Breast epithelium (tissue), 3 donors: ENCODE data around the gene CAB39.

ENCODE experiments used
- CTCF ChIP-seq, 3 donors: fragments of 450-650 bp; IDR thresholded peaks; one replicate each; pipeline ENCODE4 v1.5.1; 2016 to 2017; ENCODE audit warnings: antibody characterized with exemption in 3 of 3, mild to moderate bottlenecking in 3 of 3, moderate library complexity in 3 of 3
- POLR2A ChIP-seq: fragments of 450-650 bp; IDR thresholded peaks from one replicate; pipeline ENCODE4 v1.6.1; 2016; ENCODE audit warnings: antibody characterized with exemption, mild to moderate bottlenecking, moderate library complexity
- POLR2AphosphoS5 ChIP-seq, 3 donors: sonication (generic); formaldehyde crosslinking; IDR thresholded peaks; one replicate each; pipeline ENCODE4 v1.6.1; 2017; ENCODE audit warnings: antibody characterized with exemption in 3 of 3

DNA sequence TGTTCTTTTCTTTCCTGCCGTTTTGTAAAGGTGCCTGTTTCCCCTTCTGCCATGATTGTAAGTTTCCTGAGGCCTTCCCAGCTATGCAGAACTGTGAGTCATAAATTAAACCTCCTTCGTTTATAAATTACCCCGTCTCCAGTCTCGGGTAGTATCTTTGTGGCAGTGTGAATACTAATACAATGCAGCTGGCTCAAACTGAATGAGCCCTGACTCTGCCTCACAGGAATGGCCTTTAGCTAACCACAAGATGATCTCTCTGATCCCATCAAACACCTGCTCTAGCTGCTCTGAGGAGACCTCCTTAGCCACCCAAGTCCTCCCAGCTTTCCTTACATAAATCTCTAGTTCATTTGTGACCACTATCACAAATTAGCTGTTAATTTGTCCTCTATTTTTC lies 41.5 kb upstream of the CAB39 start:
- TF ChIP-seq CTCF (IDR thresholded peaks at IDR 0.05) (no peak), POLR2A (no peak), POLR2AphosphoS5 (IDR thresholded peaks at IDR 0.05) (no peak)
